Astrocyte (in vitro differentiated cells and primary cell): Measurements from ENCODE around the gene SAC3D1. TPM values are rescaled to one million over a fixed set of nuclear protein-coding genes. Genes with fewer than 3 reads are reported as not detected.
A peak's percentile ranks its signal among the peaks of the same experiment; 100 is the strongest.

ENCODE experiments used
- DNase-seq: peaks from one replicate; pipeline ENCODE4 v3.0.0-alpha.2; 2010; ENCODE audit warnings: low read depth
- FAIRE-seq: peaks from 2 replicates; lab custom pipeline; 2011; peaks lifted over from hg19 to GRCh38; lab: Jason Lieb, UNC
- H2AFZ ChIP-seq: 2 replicates; pipeline ENCODE4 v1.6.0; 2012; ENCODE audit warnings: low read depth, low read length, inconsistent platforms
- H3K27ac ChIP-seq: 2 replicates; pipeline ENCODE4 v1.5.1; 2011; ENCODE audit warnings: low read depth, low read length, inconsistent platforms
- H3K27me3 ChIP-seq: 2 replicates; pipeline ENCODE4 v1.6.0; 2011; ENCODE audit warnings: low read length, inconsistent platforms; ENCODE audit not compliant: insufficient read depth
- H3K36me3 ChIP-seq: 2 replicates; pipeline ENCODE4 v1.5.1; 2011; ENCODE audit warnings: low read length, inconsistent platforms; ENCODE audit not compliant: insufficient read depth
- H3K4me1 ChIP-seq: 2 replicates; pipeline ENCODE4 v1.5.1; 2011; ENCODE audit warnings: low read length, inconsistent platforms; ENCODE audit not compliant: insufficient read depth
- H3K4me2 ChIP-seq: 2 replicates; pipeline ENCODE4 v1.6.0; 2012; ENCODE audit warnings: low read length, inconsistent platforms
- H3K4me3 ChIP-seq: 2 replicates; pipeline ENCODE4 v1.5.1; 2011; ENCODE audit warnings: low read depth, mild to moderate bottlenecking, low read length, inconsistent platforms; ENCODE audit not compliant: insufficient read depth
- H3K79me2 ChIP-seq: 2 replicates; pipeline ENCODE4 v1.6.0; 2012; ENCODE audit warnings: mild to moderate bottlenecking, low read length, inconsistent platforms; ENCODE audit not compliant: insufficient read depth
- H3K9ac ChIP-seq: 2 replicates; pipeline ENCODE4 v1.6.0; 2012; ENCODE audit warnings: mild to moderate bottlenecking, low read length, inconsistent platforms
- H3K9me3 ChIP-seq: 2 replicates; pipeline ENCODE4 v1.5.1; 2012; ENCODE audit warnings: low read depth, mild to moderate bottlenecking, low read length, inconsistent platforms; ENCODE audit not compliant: insufficient read depth
- H4K20me1 ChIP-seq: 2 replicates; pipeline ENCODE4 v1.6.0; 2012; ENCODE audit warnings: low read length, inconsistent platforms; ENCODE audit not compliant: insufficient read depth
- H3K27ac Mint-ChIP-seq: one replicate; pipeline ENCODE4 v1.8.0; 2021; ENCODE audit warnings: mild to moderate bottlenecking, mixed read lengths; ENCODE audit not compliant: unreplicated experiment
- H3K27me3 Mint-ChIP-seq: one replicate; pipeline ENCODE4 v1.8.0; 2021; ENCODE audit warnings: low read depth, mixed read lengths; ENCODE audit not compliant: unreplicated experiment
- H3K36me3 Mint-ChIP-seq: one replicate; pipeline ENCODE4 v1.8.0; 2021; ENCODE audit warnings: low read depth, mixed read lengths; ENCODE audit not compliant: unreplicated experiment
- H3K4me1 Mint-ChIP-seq: one replicate; pipeline ENCODE4 v1.8.0; 2021; ENCODE audit warnings: low read depth, mixed read lengths; ENCODE audit not compliant: unreplicated experiment
- H3K4me3 Mint-ChIP-seq: one replicate; pipeline ENCODE4 v1.8.0; 2021; ENCODE audit warnings: mild to moderate bottlenecking, moderate library complexity, mixed read lengths; ENCODE audit not compliant: unreplicated experiment
- H3K9me3 Mint-ChIP-seq: one replicate; pipeline ENCODE4 v1.8.0; 2021; ENCODE audit warnings: mild to moderate bottlenecking, mixed read lengths; ENCODE audit not compliant: unreplicated experiment
- CTCF ChIP-seq: IDR thresholded peaks from 2 replicates; pipeline ENCODE4 v1.5.1; 2011; ENCODE audit warnings: low read depth, mild to moderate bottlenecking, inconsistent platforms, low read length, moderate library complexity; ENCODE audit not compliant: insufficient read depth
- EZH2 ChIP-seq: IDR thresholded peaks from 2 replicates; pipeline ENCODE4 v1.6.1; 2012; ENCODE audit warnings: mild to moderate bottlenecking, low read length, inconsistent platforms; ENCODE audit not compliant: insufficient read depth
- total RNA-seq: library from RNA; stranded (reverse); gene quantifications from 2 replicates; pipeline ENCODE4 v1.2.1, GENCODE V29; 2021

SAC3D1 gene
- total RNA-seq, 1 donor from 2014 or later: 14.6 TPM

DNA sequence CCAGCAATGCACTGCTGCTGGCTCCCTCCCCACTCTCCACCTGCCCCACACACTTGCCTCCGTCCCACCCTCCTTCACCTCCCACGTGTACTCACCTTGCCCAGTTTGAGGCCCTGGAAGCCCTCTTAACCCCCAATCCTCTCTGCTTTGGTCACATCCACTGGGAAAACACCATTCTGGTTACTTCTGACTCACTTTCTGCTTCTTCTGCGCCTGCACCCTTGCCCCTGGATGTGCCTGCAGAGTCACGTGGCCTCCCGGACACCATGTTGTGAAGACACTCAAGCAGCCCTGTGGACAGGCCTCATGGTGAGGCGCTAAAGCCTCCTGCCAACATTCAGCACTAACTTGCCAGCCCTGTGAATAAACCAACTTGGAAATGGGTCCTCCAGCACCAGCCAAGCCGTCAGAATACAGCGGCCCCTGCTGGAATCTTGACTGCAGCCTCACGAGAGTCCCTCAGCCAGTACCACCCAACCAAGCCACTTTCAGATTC lies 20.0 kb downstream of the SAC3D1 start:
- no peak for FAIRE-seq
- Mint-ChIP-seq H3K27ac (peak overlapping the region; percentile 64), H3K27me3 (peaks cover 30% of the 10 kb centered on the region), H3K36me3 (peaks cover 3% of the 10 kb centered on the region), H3K9me3 (no peaks in the 10 kb centered on the region), H3K4me1 (peaks cover 9% of the 10 kb centered on the region), H3K4me3 (no peak overlapping the region)
- Histone ChIP-seq H3K4me1 (no peaks in the 10 kb centered on the region), H3K79me2 (no peaks in the 10 kb centered on the region), H2AFZ (no peak overlapping the region), H3K36me3 (no peaks in the 10 kb centered on the region), H3K27me3 (no peaks in the 10 kb centered on the region), H3K4me3 (no peak overlapping the region), H4K20me1 (no peaks in the 10 kb centered on the region), H3K4me2 (no peak overlapping the region), H3K27ac (no peak overlapping the region), H3K9ac (no peak overlapping the region), H3K9me3 (no peaks in the 10 kb centered on the region)
- DNase-seq: no peak
- no peak for TF ChIP-seq CTCF
- no peak for TF ChIP-seq EZH2

GRCh38 chr11:65063532-65063931 lies 22.5 kb downstream of the SAC3D1 start:
- Histone ChIP-seq H3K9me3 (no peaks in the 10 kb centered on the region), H3K4me1 (no peaks in the 10 kb centered on the region), H3K4me3 (no peak overlapping the region), H2AFZ (no peak overlapping the region), H4K20me1 (no peaks in the 10 kb centered on the region), H3K9ac (no peak overlapping the region), H3K27me3 (no peaks in the 10 kb centered on the region), H3K79me2 (no peaks in the 10 kb centered on the region), H3K27ac (no peak overlapping the region), H3K36me3 (no peaks in the 10 kb centered on the region), H3K4me2 (no peak overlapping the region)
- no peak overlapping the region for H3K4me3 Mint-ChIP-seq
- TF ChIP-seq EZH2 (no peak), CTCF (no peak)
- no peaks in the 10 kb centered on the region for H3K9me3 Mint-ChIP-seq
- peaks cover 9% of the 10 kb centered on the region for H3K4me1 Mint-ChIP-seq
- H3K36me3 Mint-ChIP-seq: peaks cover 3% of the 10 kb centered on the region
- H3K27ac Mint-ChIP-seq: no peak overlapping the region
- FAIRE-seq (no peak), DNase-seq (no peak)
- H3K27me3 Mint-ChIP-seq: peaks cover 27% of the 10 kb centered on the region

DNA sequence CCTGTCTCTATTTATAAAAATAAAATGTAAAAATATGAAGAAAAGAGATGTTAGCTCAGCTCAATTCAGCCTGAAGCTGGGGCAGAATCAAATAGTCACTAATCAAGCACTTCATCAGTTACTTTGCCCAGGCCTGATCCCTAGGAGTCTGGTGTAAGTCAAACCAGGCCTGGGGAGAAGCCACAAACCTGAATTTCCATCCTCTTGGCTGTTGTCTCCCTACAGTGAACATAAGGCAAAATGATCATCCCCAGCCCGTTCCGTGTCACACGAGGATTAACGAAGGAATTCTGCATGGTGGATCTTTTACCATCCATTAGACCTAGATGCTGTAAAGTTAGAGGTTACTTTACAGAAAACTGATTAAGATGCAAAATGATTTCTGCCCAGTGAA lies 23.8 kb downstream of the SAC3D1 start:
- Histone ChIP-seq H3K9ac (no peak overlapping the region), H3K4me2 (no peak overlapping the region), H2AFZ (no peak overlapping the region), H3K27ac (no peak overlapping the region), H3K79me2 (no peaks in the 10 kb centered on the region), H4K20me1 (no peaks in the 10 kb centered on the region), H3K36me3 (no peaks in the 10 kb centered on the region), H3K4me3 (no peak overlapping the region), H3K27me3 (no peaks in the 10 kb centered on the region), H3K9me3 (no peaks in the 10 kb centered on the region), H3K4me1 (no peaks in the 10 kb centered on the region)
- Mint-ChIP-seq H3K27ac (no peak overlapping the region), H3K36me3 (no peaks in the 10 kb centered on the region), H3K27me3 (peaks cover 19% of the 10 kb centered on the region), H3K4me3 (no peak overlapping the region), H3K4me1 (peaks cover 9% of the 10 kb centered on the region), H3K9me3 (no peaks in the 10 kb centered on the region)
- DNase-seq: no peak
- no peak for FAIRE-seq
- TF ChIP-seq CTCF (no peak), EZH2 (no peak)
